H1 (cell line): ENCODE data around the gene ST6GALNAC5.

Source experiments
- SP1 ChIP-seq: IDR thresholded peaks from 2 replicates; pipeline ENCODE4 v1.6.1; 2011; ENCODE audit warnings: low read depth, low read length
- YY1 ChIP-seq: IDR thresholded peaks from 2 replicates; pipeline ENCODE4 v1.6.1; 2011; ENCODE audit warnings: low read depth, mild to moderate bottlenecking, low read length
- TF ChIP-seq, protein P1 (sequence below), 3 experiments: IDR thresholded peaks; 1 replicate in 2 of 3; 2 replicates in 1 of 3; pipeline versions ENCODE4 v1.5.1 to v1.6.1; 2011; ENCODE audit warnings: low read length in 3 of 3, mild to moderate bottlenecking in 3 of 3, inconsistent platforms in 2 of 3, low read depth in 1 of 3, moderate library complexity in 1 of 3; ENCODE audit not compliant: insufficient read depth in 1 of 3; ENCODE audit errors: control extremely low read depth in 1 of 3

DNA sequence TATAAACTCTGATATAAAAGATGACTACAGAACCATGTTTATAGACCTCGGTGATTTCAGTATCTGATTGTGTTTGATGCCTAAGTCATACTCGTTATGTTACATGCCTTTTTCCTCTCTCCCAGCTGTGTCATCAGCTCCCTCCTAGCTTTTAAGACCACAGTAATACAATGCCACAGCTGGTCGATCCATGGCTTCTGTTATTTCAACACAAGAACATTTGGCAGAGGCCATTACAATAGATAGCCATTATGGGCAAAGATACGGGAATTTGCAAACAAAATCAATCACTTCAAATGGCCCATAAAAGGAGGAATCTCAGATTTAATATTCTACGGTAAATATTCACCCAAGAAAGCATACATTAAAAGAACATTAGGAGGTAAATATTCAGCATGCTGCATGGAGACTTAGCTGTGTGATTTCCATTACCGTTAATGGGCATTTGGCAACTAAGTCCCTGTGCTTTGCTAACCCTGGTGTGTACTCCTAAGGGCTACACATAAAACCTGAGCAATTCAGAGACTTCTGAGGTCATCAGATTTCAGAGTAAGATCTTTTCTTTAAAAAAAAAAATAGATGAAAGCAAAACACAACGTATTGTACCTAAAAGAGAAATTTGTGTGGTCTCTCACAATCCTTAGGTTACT is 198.5 kb downstream of the ST6GALNAC5 start:
- TF ChIP-seq, protein P1, sequence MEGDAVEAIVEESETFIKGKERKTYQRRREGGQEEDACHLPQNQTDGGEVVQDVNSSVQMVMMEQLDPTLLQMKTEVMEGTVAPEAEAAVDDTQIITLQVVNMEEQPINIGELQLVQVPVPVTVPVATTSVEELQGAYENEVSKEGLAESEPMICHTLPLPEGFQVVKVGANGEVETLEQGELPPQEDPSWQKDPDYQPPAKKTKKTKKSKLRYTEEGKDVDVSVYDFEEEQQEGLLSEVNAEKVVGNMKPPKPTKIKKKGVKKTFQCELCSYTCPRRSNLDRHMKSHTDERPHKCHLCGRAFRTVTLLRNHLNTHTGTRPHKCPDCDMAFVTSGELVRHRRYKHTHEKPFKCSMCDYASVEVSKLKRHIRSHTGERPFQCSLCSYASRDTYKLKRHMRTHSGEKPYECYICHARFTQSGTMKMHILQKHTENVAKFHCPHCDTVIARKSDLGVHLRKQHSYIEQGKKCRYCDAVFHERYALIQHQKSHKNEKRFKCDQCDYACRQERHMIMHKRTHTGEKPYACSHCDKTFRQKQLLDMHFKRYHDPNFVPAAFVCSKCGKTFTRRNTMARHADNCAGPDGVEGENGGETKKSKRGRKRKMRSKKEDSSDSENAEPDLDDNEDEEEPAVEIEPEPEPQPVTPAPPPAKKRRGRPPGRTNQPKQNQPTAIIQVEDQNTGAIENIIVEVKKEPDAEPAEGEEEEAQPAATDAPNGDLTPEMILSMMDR (IDR thresholded peaks at IDR 0.05; ENCODE audit: control extremely low read depth in 1 of 3, insufficient read depth in 1 of 3, low read depth in 1 of 3, low read length in 3 of 3) = no peak
- TF ChIP-seq SP1 (no peak), YY1 (no peak)
